Body of pancreas (tissue), 4 donors: ENCODE results near the gene CBLIF. TPM values are rescaled to one million over a fixed set of nuclear protein-coding genes. Genes with fewer than 3 reads are reported as not detected.
A peak's percentile ranks its signal among the peaks of the same experiment; 100 is the strongest.

ENCODE experiments used
- ATAC-seq: fragments of 150-250 bp; one replicate; pipeline ENCODE4 v1.9.1; 2016
- DNase-seq, 4 donors: peaks; one replicate each; pipeline ENCODE4 v3.0.0-alpha.2; 2019
- H3K27ac ChIP-seq, 4 donors: fragments of 200-600 bp; sonication (generic); 1 replicate in 3 of 4; 2 replicates in 1 of 4; pipeline versions ENCODE4 v1.5.1 to v1.6.1; 2016 to 2019; ENCODE audit warnings: mild to moderate bottlenecking in 1 of 4, mixed read lengths in 1 of 4, moderate library complexity in 1 of 4
- H3K27me3 ChIP-seq, 2 donors: fragments of 200-600 bp; sonication (generic); one replicate each; pipeline ENCODE4 v1.6.0; 2016; ENCODE audit warnings: mild to moderate bottlenecking in 1 of 2
- H3K36me3 ChIP-seq, 2 donors: fragments of 200-600 bp; sonication (generic); replicated peaks in 1 of 2; 2 replicates each; pipeline ENCODE4 v1.5.1; 2016; ENCODE audit warnings: low read depth in 2 of 2; ENCODE audit not compliant: insufficient read depth in 1 of 2
- H3K4me1 ChIP-seq: fragments of 200-600 bp; sonication (generic); one replicate; pipeline ENCODE4 v1.6.0; 2016
- H3K4me3 ChIP-seq, 2 donors: fragments of 200-600 bp; sonication (generic); 1 replicate in 1 of 2; 2 replicates in 1 of 2; pipeline ENCODE4 v1.5.1; 2016 to 2019
- H3K9me3 ChIP-seq, 3 donors: fragments of 200-600 bp; sonication (generic); 1 replicate in 2 of 3; 2 replicates in 1 of 3; pipeline ENCODE4 v1.5.1; 2016
- POLR2A ChIP-seq, 3 donors: fragments of 450-650 bp; IDR thresholded peaks; one replicate each; pipeline ENCODE4 v1.6.1; 2016; ENCODE audit warnings: antibody characterized with exemption in 3 of 3, mild to moderate bottlenecking in 2 of 3
- WGBS, 2 donors: methylation state at CpG; one replicate each; pipeline ENCODE4 v1.1.5; 2017; 5-methylcytosine and 5-hydroxymethylcytosine counted together
- intact Hi-C: fragments of 100-400 bp; cut with DNase I; formaldehyde crosslinking; loops from one replicate; pipeline ENCODE4 v1.15.1; 2023
- total RNA-seq, 2 donors: library from RNA; depleted of rRNA; stranded (reverse); fragments of >200 nt; gene quantifications; one replicate each; pipeline ENCODE4 v1.1.0, GENCODE V29; 2016
- TF ChIP-seq, protein P1 (sequence below), 7 experiments: fragments of 450-650 bp in 4 of 7; fragments of 200-600 bp in 3 of 7; sonication (generic) in 3 of 7; IDR thresholded peaks; one replicate each; pipeline ENCODE4 v1.5.1; 2016 to 2019; ENCODE audit warnings: antibody characterized with exemption in 7 of 7

Gene CBLIF
- total RNA-seq, 2 donors from 2014 or later = not detected

- no peaks in the 10 kb centered on the region for H3K27me3 ChIP-seq
- H3K27ac ChIP-seq = no peak overlapping the region
- H3K36me3 ChIP-seq = no peaks in the 10 kb centered on the region
- intact Hi-C loops = no loop called here
- no peak for ATAC-seq
- no peaks in the 10 kb centered on the region for H3K4me1 ChIP-seq
- H3K4me3 ChIP-seq = no peak overlapping the region
- H3K9me3 ChIP-seq = no peaks in the 10 kb centered on the region
- DNase-seq = no peak
- WGBS, 2 donors = 91 to 100% methylated on average over 1 of the region's 1 CpG
- no peak for TF ChIP-seq POLR2A (IDR thresholded peaks at IDR 0.05)
- TF ChIP-seq, protein P1, sequence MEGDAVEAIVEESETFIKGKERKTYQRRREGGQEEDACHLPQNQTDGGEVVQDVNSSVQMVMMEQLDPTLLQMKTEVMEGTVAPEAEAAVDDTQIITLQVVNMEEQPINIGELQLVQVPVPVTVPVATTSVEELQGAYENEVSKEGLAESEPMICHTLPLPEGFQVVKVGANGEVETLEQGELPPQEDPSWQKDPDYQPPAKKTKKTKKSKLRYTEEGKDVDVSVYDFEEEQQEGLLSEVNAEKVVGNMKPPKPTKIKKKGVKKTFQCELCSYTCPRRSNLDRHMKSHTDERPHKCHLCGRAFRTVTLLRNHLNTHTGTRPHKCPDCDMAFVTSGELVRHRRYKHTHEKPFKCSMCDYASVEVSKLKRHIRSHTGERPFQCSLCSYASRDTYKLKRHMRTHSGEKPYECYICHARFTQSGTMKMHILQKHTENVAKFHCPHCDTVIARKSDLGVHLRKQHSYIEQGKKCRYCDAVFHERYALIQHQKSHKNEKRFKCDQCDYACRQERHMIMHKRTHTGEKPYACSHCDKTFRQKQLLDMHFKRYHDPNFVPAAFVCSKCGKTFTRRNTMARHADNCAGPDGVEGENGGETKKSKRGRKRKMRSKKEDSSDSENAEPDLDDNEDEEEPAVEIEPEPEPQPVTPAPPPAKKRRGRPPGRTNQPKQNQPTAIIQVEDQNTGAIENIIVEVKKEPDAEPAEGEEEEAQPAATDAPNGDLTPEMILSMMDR (IDR thresholded peaks at IDR 0.05) = no peak
Observed at GRCh38 chr11:59815754-59816153, 29.5 kb downstream of the CBLIF start.

GRCh38 chr11:59814021-59814420 lies 31.3 kb downstream of the CBLIF start:
- no peaks in the 10 kb centered on the region for H3K27me3 ChIP-seq
- DNase-seq = no peak
- H3K4me1 ChIP-seq = peaks cover 8% of the 10 kb centered on the region
- WGBS, 2 donors = 41 to 62% methylated on average over 1 of the region's 1 CpG
- H3K27ac ChIP-seq = no peak overlapping the region
- H3K36me3 ChIP-seq = no peaks in the 10 kb centered on the region
- H3K4me3 ChIP-seq = no peak overlapping the region
- no peak for ATAC-seq
- TF ChIP-seq, protein P1 (IDR thresholded peaks at IDR 0.05) = no peak
- no peak for TF ChIP-seq POLR2A (IDR thresholded peaks at IDR 0.05)
- no peaks in the 10 kb centered on the region for H3K9me3 ChIP-seq
- intact Hi-C loops = no loop called here

DNA sequence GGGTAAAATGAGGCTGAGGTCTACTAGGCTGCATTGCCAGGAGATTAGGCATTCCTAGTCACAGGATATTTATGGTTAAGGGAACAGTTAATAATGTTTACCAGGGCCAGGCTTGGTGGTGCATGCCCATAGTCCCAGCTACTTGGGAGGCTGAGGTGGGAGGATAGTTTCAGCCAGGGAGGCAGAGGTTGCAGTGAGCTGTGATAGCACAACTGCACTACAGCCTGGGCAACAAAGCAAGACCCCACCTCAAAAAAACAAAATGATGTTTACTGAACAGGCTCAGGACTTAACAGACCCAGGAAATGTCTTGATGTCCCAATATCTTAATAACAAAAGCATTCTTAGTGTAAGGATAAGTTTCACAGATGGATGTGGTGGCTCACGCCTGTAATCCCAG lies 31.9 kb downstream of the CBLIF start:
- no peak overlapping the region for H3K4me3 ChIP-seq
- no peaks in the 10 kb centered on the region for H3K9me3 ChIP-seq
- WGBS, 2 donors = 90 to 94% methylated on average over 1 of the region's 1 CpG
- H3K4me1 ChIP-seq = peaks cover 8% of the 10 kb centered on the region
- ATAC-seq (no peak), DNase-seq (no peak)
- intact Hi-C loops = no loop called here
- TF ChIP-seq, protein P1 (IDR thresholded peaks at IDR 0.05) = no peak
- TF ChIP-seq POLR2A (IDR thresholded peaks at IDR 0.05) = no peak
- H3K27ac ChIP-seq = no peak overlapping the region
- no peaks in the 10 kb centered on the region for H3K27me3 ChIP-seq
- H3K36me3 ChIP-seq = no peaks in the 10 kb centered on the region

DNA sequence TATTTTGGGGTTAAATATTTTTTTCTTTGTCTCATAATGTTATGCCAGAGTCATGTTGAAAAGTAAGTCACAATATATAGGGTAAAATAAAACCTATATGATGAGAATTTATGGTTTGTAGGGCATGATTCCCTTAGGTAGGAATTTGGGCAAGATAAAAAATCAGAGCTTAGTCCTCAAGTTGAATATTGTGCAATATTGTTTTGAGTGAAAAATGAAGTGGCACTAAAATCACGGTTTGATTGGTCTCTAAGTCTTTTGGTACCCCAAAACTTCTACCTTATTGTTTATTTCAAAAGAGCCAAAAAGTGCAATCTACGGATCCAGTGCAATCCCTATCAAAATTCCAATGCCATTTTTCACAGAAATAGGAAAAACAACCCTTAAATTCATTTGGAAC lies 33.1 kb downstream of the CBLIF start:
- ATAC-seq (no peak), DNase-seq (no peak)
- Histone ChIP-seq H3K4me3 (no peak overlapping the region), H3K36me3 (no peaks in the 10 kb centered on the region), H3K9me3 (no peaks in the 10 kb centered on the region), H3K4me1 (peaks cover 8% of the 10 kb centered on the region), H3K27ac (no peak overlapping the region), H3K27me3 (no peaks in the 10 kb centered on the region)
- WGBS, 2 donors = 63 to 95% methylated on average over 2 of the region's 2 CpGs
- TF ChIP-seq, protein P1 (IDR thresholded peaks at IDR 0.05) = no peak
- TF ChIP-seq POLR2A (IDR thresholded peaks at IDR 0.05) = no peak
- intact Hi-C loops = no loop called here

DNA sequence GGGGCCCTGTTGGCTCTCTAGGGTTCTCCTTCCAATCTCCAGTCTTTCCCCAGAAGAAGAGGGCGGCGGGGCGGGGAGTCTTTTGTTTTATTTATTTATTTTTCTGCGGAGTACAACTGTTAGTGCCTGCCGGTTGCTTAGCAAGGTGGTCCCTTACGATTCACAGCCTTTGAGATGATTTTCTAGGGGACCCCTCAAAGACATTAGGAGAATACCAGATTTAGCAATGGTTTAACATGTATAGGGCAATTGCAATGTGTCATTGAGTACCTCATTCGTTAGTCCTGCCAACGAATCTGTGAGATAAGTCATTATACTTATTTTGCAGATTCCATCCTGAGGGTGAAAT lies 34.4 kb downstream of the CBLIF start:
- 8 to 11% methylated on average over 8 of the region's 8 CpGs for WGBS, 2 donors
- DNase-seq (no peak), ATAC-seq (no peak)
- TF ChIP-seq, protein P1 (IDR thresholded peaks at IDR 0.05) = no peak
- TF ChIP-seq POLR2A (IDR thresholded peaks at IDR 0.05) = no peak
- Histone ChIP-seq H3K27ac (peak overlapping the region in 3 of 4 donors; percentile 79 to 92 (median 89)), H3K4me3 (peak overlapping the region in 1 of 2 donors; percentile 82), H3K9me3 (no peaks in the 10 kb centered on the region), H3K36me3 (peaks cover 0 to 3% of the 10 kb centered on the region in 2 donors), H3K27me3 (no peaks in the 10 kb centered on the region), H3K4me1 (peaks cover 8% of the 10 kb centered on the region)
- intact Hi-C loops = no loop called here
